NCI-H526 treated with DMSO at 0.1 percent for 48 hours (cell line): ENCODE data around the gene DDN.

Experiments
- DNase-seq: peaks from one replicate; lab custom pipeline; 2025; lab: John Stamatoyannopoulos, UW

Gene DDN

DNA sequence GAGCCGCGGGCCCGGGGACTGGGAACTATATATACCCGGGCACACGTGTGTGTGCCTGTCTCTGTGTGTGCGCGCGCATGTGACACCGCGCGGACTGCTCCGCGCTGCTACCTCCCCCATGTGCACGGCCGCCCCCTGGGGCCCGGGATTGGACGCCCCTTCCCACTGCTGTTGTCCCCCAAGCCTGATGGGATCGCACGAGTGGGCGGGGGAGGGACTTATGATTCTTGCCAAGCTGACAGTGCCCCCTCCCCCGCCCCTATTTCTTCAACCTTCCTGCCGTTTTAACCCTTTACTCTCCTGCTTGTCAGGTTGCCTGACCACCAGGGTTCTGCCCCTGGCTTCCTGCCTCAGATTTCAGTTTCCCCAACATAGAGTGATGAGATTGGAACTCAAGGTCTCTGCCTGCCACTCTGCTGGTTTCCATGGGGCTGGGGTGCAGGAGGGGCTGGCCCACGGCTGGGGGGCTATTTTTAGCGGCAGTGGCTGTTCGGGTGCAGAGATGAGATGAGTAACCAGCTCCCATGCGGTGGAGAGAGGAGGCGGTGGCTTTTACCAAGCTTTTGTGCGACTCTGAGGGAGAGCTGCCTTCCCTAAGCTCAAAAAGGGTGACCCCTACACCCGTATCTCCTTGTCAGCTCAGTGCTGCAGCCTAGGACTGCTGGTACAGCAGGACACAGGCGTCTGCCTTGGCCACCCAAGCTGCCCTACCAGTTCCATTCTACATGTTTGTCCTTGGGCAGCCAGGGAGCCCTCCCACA, at the start of gene DDN:
DDN (minus strand) TSS at position 5 of the 761 bp plus-strand sequence. CDS start 88 bp downstream, outside the sequence.
- peak; percentile 21 for DNase-seq

DNA sequence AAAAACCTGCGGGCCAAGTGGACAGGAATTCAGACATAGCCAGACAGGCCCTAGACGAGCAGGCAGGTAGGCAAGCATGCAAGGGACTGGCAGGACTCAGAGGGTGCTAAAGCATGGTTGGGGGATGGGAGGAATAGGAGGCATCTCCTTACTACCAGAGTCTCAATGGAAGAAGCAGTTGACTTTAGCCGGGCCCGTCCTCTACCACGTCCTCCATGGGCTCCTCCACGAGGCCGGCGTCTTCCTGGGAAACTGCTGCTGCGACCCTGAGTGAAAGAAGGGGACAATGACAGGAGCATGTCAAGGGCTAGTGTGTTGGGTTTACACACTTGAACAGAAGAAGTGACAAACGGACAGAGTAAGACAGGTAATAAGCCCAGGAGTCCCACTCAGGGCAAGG, 49.8 kb upstream of the DDN start:
- DNase-seq, result no peak

DNA sequence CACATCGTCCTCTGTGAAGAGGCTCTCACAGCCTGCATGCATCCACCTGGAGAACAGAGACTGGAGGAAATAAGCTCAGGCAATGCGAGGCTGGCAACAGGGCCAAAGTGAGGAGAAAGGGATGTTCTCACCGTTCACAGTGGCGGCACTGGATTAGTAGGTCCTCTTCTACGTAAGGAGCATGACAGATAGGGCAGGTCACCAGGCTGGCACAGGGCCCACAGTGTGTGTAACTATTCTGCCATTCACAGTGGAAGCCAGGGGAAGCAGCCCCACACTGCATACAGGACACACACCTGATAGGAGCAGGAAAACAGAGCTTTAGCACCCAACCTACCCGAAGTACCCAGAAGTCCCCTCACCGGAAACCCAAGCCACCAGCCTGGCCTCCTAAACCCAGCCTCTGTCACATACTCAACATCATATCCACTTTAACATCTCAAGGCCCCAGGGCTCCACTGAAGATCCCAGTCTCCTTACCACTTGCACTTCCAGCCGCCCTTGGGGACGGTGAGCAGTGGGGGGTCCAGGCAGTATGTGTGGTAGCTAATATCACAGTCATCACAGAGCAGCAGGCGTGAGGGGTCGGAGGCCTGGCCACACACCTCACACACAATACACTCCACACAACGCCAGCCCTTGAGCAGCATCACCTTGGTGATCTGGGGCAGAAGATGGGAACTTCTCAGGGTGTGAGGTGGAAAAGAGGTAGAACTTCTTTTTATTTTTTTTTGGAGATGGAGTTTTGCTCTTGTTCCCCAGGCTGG, 47.1 kb upstream of the DDN start:
- no peak for DNase-seq

- DNase-seq, result no peak
Observed at GRCh38 chr12:49044660-49045059, 45.5 kb upstream of the DDN start.

DNA sequence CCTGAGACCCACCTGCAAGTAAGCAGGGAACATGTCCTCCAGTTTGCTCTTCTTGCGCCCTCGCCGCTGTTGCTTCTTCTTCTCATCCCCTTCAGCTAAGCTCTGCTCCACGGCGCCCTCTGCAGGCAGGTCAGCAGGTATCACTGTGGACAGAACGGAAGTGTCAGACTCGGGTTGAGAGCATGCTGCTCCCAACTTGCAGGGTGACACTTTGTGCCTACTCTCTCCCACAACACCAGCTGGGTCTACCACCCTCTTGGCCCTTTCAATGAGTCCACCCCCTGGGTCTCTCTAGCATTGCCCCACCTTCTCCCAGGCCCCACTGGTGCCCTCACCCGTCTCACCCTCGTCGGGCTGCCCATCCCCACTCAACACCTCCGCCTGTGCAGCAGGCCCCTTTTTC, 44.7 kb upstream of the DDN start:
- peak; percentile 5 for DNase-seq

DNA sequence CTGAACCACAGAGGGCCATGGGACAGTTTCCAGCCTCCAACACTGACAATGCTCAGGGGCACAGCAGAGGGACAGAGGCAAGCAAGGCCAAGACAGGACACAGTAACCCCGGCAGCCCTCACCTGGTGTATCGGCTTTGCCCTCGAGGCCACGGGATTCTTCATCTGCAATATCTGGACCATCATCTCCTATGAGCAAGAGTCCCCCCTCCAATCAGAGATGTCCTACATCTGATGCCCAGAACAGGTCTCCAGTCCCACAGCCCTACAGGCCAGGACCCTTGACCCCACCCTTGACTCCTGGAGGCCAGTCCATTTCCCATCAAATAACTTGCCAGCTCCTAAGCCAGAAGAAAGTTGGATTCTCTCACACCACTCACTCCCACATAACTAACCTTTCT, 44.1 kb upstream of the DDN start:
- no peak for DNase-seq

DNA sequence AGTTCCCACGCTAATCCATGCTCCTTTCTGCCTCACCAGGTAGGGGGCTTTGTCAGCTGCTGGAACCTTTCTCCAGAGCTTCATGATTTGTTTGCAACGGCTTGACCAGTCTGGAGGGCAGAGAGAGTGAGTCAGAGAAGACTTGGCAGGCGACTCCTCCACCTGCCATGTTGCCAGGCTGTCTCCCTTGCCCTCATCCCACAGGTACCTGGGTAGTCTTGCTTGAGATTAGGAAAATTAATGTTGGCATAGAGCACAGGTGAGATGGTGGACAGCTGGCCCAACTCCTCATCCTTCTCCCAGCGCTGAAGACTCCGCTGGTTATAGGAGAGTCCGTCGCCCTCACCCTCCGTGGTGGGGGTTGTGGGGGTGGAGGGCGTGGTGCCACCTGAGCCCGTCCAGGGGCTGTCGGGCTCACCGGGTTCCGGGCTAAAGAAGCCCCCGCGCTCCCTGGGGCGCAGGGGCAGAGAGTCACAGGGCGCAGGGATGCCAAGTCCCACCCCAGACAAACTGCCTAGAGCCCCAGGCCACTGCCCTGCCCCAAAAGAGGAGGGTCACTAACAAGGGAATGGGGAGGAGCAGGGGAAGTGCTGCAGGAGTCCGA, 42.8 kb upstream of the DDN start:
- DNase-seq, result no peak

DNA sequence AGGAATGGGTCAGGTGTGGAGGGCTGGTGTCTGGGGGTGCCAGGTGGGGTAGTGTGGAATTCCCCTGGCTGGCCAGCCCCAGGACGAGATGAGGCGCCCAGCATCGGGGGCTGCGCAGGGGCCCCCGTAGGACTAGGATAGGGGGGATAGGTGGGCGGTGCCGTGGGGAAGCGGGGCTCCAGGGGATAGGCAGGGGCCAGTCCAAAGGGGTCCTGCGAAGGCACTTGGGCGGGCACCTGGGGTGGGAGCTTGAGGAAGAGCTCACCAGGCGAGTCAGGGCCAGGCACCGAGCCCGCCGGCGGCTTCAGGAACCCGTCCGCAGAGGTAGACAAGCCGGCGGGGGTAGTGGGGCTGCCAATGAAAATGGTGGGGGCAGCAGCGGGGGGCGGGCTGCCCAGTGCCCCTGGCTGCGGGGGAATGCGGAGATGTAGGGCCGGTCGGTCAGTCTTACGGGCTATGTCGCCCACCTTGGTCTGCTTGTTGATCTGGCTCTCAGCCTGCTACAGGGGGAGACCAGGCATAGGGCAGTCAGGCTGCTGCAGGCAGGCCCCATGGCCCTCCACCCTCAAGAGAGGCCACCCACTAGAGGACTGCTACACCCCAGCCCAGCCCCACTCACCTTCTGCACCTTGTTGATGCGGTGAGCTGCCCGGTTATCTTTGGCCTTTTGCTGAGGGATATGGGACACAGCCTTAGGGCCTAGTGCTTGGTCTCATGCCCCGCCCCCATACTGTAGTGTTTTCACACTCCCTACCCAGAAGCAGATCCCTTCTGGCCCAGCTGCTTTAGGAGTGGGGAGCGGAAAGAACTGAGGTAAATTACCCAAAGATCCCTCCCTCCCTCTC, 42.1 kb upstream of the DDN start:
- DNase-seq, result no peak

DNA sequence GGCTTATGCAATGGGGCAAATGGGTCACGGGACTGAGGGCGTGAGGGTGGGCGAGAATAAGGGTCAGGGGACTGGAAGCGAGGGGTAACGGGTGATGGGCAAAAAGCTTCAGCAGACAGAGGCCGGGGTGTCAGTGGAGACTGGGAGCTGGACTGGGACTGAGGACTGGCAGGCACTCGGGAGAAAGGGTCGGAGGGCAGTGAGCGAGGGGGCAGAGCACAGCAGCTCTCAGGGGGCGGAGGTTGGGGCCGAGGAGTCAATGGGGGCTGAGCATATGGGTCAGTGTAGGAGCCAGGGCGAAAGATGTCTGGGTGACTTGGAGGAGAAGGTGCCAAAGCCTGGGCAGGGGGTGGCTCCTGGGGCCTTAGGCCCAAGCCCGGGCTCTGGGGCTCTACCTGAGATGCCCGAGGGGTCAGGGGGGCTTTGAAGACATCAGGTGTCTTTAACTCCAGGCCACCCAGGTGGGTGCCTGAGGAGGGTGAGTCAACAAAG, 41.2 kb upstream of the DDN start:
- no peak for DNase-seq

- no peak for DNase-seq
Observed at GRCh38 chr12:49039421-49040363, 40.5 kb upstream of the DDN start.

DNA sequence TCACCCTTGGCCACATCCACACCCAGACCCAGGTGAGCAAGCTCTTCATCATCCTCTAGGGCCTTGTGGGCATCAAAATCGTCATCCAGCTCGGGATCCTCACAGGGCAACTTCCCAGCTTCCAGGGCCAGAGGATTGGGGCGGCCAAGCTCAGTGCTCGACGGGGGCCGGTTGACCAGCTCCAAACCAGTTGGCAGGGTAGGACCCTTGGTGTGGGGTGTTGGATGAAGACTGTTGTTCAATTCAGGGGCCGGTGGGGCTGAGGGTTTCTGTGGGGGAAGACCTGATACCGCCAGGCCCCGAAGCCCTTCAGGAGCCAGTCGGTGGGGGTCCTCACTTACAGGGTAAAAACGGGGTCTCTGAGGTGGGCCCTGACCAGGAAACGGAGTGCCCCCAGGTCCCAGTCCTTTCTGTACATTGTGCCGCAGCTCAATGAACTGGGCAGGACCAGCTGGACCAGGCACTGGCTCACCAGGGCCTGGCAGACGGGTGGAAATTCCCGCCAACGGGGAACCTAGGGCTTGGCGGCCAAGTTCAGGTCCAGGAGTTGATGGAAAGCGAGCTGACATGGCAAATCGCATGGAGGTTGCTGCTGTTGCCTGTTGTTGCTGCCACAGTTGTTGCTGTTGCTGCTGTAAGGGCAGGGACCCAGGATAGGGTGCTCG, 39.2 kb upstream of the DDN start:
- DNase-seq, result no peak

DNA sequence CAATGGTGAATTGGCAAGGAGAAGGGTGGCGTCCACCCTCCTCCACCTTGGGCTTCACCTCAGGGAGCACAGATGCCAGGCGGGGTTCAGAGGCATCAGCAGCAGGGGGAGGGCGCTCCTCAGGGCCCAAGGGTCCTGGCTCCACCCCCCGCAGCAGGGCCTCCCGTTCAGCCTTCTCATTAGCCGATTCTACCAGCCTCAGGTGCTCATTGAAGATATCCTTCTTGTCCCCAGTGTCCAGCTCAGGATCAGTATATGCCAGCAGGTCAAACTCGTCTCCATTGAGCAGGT, 38.7 kb upstream of the DDN start:
- DNase-seq, result no peak

DNA sequence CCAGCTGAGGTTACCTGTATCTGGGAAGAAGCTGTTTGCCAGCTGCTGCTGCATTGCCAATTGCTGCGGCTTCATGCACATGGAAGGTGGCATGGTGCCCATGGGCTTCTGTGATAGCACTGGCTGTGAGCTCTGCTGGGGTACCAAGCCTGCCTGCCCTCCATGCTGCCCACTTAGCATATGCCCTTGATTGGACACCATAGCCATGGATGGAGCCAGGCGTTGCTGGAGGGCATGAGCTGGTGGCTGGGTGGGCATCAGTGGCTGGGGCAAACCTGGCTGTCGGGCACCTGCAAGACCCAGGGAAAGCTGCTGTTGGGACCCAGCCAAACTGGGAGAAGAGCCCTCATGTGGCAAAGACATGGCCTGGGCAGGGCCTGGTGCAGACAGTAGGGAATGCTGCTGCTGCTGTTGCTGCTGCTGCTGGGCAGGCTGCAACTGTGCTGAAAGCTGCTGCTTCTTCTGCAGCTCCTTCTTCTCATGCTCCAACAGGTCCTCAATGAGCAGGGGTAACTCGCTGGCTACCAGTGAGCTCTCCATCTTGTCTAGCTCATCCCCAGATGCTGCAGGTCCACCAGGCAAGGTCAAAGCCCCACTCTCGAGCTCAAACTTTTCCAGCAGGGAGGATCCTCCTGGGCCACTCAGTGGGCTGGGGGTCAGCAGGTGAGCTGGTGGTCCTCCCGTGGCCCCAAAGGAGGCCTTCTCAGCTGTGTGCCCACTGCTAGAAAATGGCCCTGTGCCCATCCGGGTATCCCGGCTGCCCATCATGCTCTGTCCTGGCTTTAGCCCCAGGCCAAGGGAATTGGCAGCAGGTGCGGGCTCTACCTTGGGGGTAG, 38.2 kb upstream of the DDN start:
- no peak for DNase-seq

DNA sequence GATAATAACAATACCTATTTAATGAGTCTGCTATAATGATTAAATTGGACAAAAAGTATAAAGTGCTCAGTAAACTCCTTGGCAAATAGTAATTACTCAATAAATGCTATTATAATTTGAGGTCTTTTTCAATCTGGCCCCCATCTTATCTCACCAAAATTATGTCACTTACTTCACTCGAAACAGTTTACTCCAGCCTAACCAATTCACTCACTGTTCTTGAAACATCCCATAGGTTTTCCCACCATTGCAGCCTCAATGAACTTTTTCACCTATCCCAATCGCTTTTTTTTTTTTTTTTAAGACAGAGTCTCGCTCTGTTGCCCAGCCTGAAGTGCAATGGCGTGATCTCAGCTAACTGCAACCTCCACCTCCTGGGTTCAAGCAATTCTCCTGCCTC, 36.9 kb upstream of the DDN start:
- no peak for DNase-seq

- no peak for DNase-seq
Observed at GRCh38 chr12:49034286-49034622, 35.1 kb upstream of the DDN start.

GRCh38 chr12:49033611-49034285, 34.6 kb upstream of the DDN start:
- DNase-seq, result no peak

DNA sequence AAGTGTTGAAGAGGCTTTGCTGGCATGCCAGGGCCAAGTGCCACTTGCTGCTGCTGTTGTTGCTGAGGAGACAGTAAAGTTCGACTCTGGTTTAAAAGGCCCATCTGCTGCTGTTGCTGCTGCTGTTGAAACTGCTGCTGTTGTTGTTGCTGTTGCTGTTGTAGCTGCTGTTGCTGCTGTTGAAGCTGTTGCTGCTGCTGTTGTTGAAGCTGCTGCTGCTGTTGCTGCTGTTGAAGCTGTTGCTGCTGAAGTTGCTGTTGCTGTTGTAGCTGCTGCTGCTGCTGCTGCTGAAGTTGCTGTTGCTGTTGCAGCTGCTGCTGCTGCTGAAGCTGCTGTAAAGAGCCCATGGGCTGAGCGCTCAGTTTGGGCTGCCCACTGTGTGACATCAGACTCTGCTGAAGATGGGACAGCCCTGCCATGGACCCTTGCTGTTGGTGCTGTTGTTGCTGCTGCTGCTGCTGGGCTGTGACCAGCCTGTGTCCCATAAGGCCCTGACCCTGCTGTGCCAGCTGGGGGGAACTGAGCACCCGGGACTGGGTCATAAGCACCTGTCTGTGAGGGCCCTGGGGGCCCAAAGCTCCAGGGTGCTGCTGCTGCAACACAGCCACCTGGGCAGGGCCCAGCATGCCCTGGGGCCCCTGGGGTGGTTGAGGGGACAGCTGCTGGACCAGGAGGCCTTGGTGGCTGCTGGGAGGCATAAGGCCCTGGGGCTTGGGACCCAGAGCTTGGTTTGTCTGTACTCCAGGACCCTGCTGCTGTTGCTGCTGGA, 33.7 kb upstream of the DDN start:
- DNase-seq, result no peak

DNA sequence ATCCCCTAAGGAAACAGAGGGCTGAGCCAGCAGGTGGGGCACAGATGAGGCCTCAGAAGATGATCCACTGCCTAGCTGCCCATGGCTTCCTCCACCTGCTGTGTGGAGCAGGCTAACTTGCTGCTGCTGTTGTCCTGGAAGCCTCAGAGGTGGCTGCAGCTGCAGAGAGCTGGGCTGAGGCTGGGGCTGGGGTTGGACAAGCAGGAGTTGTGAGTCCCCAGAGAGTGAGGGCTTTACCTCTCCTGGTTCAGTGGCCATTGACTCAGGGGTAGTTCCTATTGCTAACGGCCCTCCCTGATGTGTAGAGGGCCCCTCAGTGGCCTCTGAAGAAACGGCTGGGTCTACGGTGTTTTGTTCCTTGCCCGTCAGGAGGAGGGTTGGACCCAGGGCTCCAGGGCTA, 33.1 kb upstream of the DDN start:
- no peak for DNase-seq
